ENCODE data around the gene NKAP.

DNA sequence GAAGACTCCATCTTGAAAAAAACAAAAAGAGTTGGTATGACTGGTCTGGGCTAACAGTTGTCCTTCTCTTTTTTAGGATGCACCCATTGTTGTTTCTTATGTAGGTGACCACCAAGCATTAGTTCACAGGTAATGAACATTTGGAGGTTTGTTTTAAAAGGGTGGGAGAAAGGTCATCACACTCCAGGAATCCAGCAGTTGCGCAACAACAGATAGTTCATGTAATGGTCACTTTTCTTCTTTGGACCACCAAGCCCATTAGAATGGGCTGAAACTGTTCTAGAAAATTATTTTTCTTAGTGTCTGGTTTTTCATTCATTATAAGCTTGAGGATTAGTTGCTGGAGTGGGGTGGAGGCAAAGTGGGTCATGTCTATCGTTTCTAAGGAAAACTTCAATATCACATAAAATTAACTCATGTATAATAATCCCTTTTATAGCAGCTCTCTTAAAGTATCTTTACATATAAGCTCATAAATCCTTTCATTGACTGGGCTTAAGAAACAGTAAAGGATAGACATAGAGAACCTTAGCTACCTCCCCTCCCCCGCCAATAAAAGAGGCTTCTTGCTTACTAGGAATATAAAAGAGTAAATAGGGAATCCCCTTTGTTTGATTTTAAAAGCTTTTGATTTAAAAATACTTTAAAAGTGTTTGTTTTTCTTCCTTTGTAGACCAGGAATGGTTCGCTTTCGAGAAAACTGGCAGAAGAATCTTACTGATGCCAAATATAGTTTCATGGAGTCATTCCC, 23.5 kb downstream of the NKAP start:
- TF ChIP-seq, protein P1, sequence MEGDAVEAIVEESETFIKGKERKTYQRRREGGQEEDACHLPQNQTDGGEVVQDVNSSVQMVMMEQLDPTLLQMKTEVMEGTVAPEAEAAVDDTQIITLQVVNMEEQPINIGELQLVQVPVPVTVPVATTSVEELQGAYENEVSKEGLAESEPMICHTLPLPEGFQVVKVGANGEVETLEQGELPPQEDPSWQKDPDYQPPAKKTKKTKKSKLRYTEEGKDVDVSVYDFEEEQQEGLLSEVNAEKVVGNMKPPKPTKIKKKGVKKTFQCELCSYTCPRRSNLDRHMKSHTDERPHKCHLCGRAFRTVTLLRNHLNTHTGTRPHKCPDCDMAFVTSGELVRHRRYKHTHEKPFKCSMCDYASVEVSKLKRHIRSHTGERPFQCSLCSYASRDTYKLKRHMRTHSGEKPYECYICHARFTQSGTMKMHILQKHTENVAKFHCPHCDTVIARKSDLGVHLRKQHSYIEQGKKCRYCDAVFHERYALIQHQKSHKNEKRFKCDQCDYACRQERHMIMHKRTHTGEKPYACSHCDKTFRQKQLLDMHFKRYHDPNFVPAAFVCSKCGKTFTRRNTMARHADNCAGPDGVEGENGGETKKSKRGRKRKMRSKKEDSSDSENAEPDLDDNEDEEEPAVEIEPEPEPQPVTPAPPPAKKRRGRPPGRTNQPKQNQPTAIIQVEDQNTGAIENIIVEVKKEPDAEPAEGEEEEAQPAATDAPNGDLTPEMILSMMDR (conservative IDR thresholded peaks at IDR 0.05; ENCODE audit: low read depth in 2 of 2): no peak
- no peak for TF ChIP-seq NANOG (IDR thresholded peaks at IDR 0.05; ENCODE audit: borderline replicate concordance)
- TF ChIP-seq EZH2 (IDR thresholded peaks at IDR 0.05; ENCODE audit: low read depth, unreplicated experiment): no peak
- TF ChIP-seq POLR2AphosphoS5 (IDR thresholded peaks at IDR 0.05; ENCODE audit: low read depth): no peak

Measured in GM23338 (cell line).